ENCODE results near the gene HDX. TPM values are rescaled to one million over a fixed set of nuclear protein-coding genes. Genes with fewer than 3 reads are reported as not detected.
A peak's percentile ranks its signal among the peaks of the same experiment; 100 is the strongest.
"Not testable (repeated sequence)": the region's sequence is repeated elsewhere in the genome, so short reads cannot be mapped to it uniquely, and the experiment has no call there.

The HDX gene
- total and polyA plus RNA-seq, 2 experiments from 2014 or later = 15.3 to 16.3 TPM

DNA sequence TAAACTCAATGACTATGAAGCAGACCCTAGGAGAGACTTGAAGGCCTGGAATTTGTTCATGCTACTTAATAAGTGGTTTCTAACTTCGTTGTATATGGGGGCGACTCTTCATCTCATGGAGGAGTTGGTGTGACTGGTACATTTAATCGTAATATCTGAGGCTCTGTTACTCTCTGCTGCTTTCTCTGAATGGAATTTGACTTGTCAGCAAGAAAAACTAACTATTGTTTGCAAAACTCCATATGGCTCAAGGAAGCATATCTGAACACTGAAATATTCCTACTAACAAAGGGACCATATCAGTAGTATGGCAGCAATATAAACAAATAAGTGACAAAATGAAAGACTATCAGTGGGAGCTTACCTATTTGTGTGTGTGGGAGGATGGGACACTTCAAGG, 182.2 kb downstream of the HDX start (continued):
- TF ChIP-seq, protein P1, sequence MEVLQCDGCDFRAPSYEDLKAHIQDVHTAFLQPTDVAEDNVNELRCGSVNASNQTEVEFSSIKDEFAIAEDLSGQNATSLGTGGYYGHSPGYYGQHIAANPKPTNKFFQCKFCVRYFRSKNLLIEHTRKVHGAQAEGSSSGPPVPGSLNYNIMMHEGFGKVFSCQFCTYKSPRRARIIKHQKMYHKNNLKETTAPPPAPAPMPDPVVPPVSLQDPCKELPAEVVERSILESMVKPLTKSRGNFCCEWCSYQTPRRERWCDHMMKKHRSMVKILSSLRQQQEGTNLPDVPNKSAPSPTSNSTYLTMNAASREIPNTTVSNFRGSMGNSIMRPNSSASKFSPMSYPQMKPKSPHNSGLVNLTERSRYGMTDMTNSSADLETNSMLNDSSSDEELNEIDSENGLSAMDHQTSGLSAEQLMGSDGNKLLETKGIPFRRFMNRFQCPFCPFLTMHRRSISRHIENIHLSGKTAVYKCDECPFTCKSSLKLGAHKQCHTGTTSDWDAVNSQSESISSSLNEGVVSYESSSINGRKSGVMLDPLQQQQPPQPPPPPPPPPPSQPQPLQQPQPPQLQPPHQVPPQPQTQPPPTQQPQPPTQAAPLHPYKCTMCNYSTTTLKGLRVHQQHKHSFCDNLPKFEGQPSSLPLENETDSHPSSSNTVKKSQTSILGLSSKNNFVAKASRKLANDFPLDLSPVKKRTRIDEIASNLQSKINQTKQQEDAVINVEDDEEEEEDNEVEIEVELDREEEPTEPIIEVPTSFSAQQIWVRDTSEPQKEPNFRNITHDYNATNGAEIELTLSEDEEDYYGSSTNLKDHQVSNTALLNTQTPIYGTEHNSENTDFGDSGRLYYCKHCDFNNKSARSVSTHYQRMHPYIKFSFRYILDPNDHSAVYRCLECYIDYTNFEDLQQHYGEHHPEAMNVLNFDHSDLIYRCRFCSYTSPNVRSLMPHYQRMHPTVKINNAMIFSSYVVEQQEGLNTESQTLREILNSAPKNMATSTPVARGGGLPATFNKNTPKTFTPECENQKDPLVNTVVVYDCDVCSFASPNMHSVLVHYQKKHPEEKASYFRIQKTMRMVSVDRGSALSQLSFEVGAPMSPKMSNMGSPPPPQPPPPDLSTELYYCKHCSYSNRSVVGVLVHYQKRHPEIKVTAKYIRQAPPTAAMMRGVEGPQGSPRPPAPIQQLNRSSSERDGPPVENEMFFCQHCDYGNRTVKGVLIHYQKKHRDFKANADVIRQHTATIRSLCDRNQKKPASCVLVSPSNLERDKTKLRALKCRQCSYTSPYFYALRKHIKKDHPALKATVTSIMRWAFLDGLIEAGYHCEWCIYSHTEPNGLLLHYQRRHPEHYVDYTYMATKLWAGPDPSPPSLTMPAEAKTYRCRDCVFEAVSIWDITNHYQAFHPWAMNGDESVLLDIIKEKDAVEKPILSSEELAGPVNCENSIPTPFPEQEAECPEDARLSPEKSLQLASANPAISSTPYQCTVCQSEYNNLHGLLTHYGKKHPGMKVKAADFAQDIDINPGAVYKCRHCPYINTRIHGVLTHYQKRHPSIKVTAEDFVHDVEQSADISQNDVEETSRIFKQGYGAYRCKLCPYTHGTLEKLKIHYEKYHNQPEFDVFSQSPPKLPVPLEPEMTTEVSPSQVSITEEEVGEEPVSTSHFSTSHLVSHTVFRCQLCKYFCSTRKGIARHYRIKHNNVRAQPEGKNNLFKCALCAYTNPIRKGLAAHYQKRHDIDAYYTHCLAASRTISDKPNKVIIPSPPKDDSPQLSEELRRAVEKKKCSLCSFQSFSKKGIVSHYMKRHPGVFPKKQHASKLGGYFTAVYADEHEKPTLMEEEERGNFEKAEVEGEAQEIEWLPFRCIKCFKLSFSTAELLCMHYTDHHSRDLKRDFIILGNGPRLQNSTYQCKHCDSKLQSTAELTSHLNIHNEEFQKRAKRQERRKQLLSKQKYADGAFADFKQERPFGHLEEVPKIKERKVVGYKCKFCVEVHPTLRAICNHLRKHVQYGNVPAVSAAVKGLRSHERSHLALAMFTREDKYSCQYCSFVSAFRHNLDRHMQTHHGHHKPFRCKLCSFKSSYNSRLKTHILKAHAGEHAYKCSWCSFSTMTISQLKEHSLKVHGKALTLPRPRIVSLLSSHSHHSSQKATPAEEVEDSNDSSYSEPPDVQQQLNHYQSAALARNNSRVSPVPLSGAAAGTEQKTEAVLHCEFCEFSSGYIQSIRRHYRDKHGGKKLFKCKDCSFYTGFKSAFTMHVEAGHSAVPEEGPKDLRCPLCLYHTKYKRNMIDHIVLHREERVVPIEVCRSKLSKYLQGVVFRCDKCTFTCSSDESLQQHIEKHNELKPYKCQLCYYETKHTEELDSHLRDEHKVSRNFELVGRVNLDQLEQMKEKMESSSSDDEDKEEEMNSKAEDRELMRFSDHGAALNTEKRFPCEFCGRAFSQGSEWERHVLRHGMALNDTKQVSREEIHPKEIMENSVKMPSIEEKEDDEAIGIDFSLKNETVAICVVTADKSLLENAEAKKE (CRISPR knock-in tag; IDR thresholded peaks at IDR 0.05) = no peak
- no peak for TF ChIP-seq STAT1 (IDR thresholded peaks at IDR 0.05; ENCODE audit: unreplicated experiment)

DNA sequence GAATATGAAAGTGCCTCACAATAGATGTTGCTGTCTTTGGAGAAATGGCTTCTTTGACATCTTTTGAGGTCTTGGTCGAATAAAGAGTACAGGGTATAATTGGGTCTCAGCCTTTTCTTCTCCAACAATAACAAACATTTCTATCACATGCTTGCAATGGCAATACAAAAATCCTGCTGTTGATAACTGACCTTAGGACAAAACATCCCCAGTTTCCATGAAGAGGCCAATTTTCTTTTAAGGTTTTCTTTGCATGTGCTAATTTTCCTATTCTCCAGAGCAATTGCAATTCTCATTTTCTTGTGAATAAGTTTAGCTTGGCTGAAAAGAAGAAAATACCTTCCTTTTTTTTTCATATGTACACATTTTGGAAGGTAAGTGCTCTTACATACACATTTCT, 183.6 kb downstream of the HDX start:
- TF ChIP-seq STAT1 (IDR thresholded peaks at IDR 0.05; ENCODE audit: unreplicated experiment) (no peak), POLR2AphosphoS5 (IDR thresholded peaks at IDR 0.05; ENCODE audit: low read depth) (no peak), ZNF114 (CRISPR knock-in tag; IDR thresholded peaks at IDR 0.05) (no peak), EZH2phosphoT487 (IDR thresholded peaks at IDR 0.05; ENCODE audit: unreplicated experiment) (no peak), EZH2 (IDR thresholded peaks at IDR 0.05; ENCODE audit: low read depth, unreplicated experiment) (no peak), JUNB (IDR thresholded peaks at IDR 0.05; ENCODE audit: unreplicated experiment) (no peak)
- TF ChIP-seq, protein P2, sequence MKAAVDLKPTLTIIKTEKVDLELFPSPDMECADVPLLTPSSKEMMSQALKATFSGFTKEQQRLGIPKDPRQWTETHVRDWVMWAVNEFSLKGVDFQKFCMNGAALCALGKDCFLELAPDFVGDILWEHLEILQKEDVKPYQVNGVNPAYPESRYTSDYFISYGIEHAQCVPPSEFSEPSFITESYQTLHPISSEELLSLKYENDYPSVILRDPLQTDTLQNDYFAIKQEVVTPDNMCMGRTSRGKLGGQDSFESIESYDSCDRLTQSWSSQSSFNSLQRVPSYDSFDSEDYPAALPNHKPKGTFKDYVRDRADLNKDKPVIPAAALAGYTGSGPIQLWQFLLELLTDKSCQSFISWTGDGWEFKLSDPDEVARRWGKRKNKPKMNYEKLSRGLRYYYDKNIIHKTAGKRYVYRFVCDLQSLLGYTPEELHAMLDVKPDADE (IDR thresholded peaks at IDR 0.05) = no peak
- H4K20me1 ChIP-seq (replicated peaks; ENCODE audit: insufficient read depth) = no peaks in the 10 kb centered on the region
- peak overlapping the region; percentile 90; the same call in 1 of the 2 replicates for H3K27ac Mint-ChIP-seq

DNA sequence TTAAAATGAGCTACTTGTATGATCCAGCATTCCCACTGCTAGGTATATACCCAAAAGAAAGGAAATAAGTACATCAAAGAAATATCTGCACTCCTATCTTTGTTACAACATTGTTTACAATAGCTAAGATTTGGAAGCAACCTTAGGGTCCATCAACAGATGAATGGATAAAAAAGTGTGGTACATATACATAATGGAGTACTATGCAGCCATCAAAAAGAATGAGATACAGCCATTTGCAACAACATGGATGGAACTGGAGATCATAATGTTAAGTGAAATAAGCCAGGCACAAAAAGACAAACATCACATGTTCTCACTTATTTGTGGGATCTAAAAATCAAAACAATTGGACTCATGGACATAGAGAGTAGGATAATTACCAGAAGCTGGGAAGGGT, 186.3 kb downstream of the HDX start:
- not testable (repeated sequence) for H3K36me3 ChIP-seq (ENCODE audit: insufficient read depth); ATAC-seq; H3K4me3 ChIP-seq; H3K9me3 Mint-ChIP-seq; H4K20me1 ChIP-seq (replicated peaks; ENCODE audit: insufficient read depth); H3K27ac ChIP-seq (ENCODE audit: low read depth); H3K4me3 Mint-ChIP-seq; H3K27me3 ChIP-seq (ENCODE audit: insufficient read depth); H3K79me2 ChIP-seq (replicated peaks; ENCODE audit: insufficient read depth); H3K27me3 Mint-ChIP-seq (ENCODE audit: insufficient read depth, low read depth, poor library complexity); DNase-seq (ENCODE audit: low spot score); H3K27ac Mint-ChIP-seq; H3K4me2 ChIP-seq; H3F3A ChIP-seq (replicated peaks; ENCODE audit: low read depth); H2AFZ ChIP-seq; H3K9me2 ChIP-seq (ENCODE audit: insufficient read depth)
- peaks cover 25% of the 10 kb centered on the region for H3K4me1 ChIP-seq (ENCODE audit: insufficient read depth)
- Mint-ChIP-seq H3K4me1 (peaks cover 15% of the 10 kb centered on the region; the same call in 2 of the 3 replicates), H3K36me3 (ENCODE audit: low read depth) (peaks cover 16% of the 10 kb centered on the region; the same call in 2 of the 3 replicates)

More for the DNA sequence above, 183.6 kb downstream of the HDX start:
- peak overlapping the region; percentile 3; the same call in 1 of the 2 replicates for H3K27ac ChIP-seq (ENCODE audit: low read depth)
- no peaks in the 10 kb centered on the region for H3K79me2 ChIP-seq (replicated peaks; ENCODE audit: insufficient read depth)
- Mint-ChIP-seq H3K4me3 (peak overlapping the region; percentile 54; the same call in 2 of the 3 replicates), H3K36me3 (ENCODE audit: low read depth) (peaks cover 15% of the 10 kb centered on the region; the same call in 2 of the 3 replicates), H3K9me3 (peaks cover 8% of the 10 kb centered on the region; the same call in 1 of the 3 replicates), H3K27me3 (ENCODE audit: insufficient read depth, low read depth, poor library complexity) (no peaks in the 10 kb centered on the region), H3K4me1 (peaks cover 15% of the 10 kb centered on the region; the same call in 2 of the 3 replicates)
- peak overlapping the region; percentile 53 for H3K4me2 ChIP-seq
- H3K27me3 ChIP-seq (ENCODE audit: insufficient read depth) = no peaks in the 10 kb centered on the region
- H3F3A ChIP-seq (replicated peaks; ENCODE audit: low read depth) = no peaks in the 10 kb centered on the region
- H3K4me3 ChIP-seq = peak overlapping the region; percentile 27; the same call in 1 of the 2 replicates
- no peaks in the 10 kb centered on the region for H3K9me2 ChIP-seq (ENCODE audit: insufficient read depth)
- no peak overlapping the region for H2AFZ ChIP-seq
- peaks cover 25% of the 10 kb centered on the region for H3K4me1 ChIP-seq (ENCODE audit: insufficient read depth)
- ATAC-seq (no peak), DNase-seq (ENCODE audit: low spot score) (no peak)
- H3K36me3 ChIP-seq (ENCODE audit: insufficient read depth) = no peaks in the 10 kb centered on the region
